Epithelial cell of esophagus (primary cell): ENCODE results near the gene BPI.

Experiments used
- DNase-seq: peaks from one replicate; pipeline ENCODE4 v3.0.0; 2010; ENCODE audit warnings: low read depth
- H3K4me3 ChIP-seq: 2 replicates; pipeline ENCODE4 v1.5.1; 2011; ENCODE audit warnings: mild to moderate bottlenecking, low read length, control low read depth
- TF ChIP-seq, protein P1 (sequence below): IDR thresholded peaks from 2 replicates; pipeline ENCODE4 v1.5.1; 2011; ENCODE audit warnings: low read depth, mild to moderate bottlenecking, low read length, control low read depth, inconsistent platforms; ENCODE audit not compliant: insufficient read depth; ENCODE audit errors: missing control alignments

Gene BPI

DNA sequence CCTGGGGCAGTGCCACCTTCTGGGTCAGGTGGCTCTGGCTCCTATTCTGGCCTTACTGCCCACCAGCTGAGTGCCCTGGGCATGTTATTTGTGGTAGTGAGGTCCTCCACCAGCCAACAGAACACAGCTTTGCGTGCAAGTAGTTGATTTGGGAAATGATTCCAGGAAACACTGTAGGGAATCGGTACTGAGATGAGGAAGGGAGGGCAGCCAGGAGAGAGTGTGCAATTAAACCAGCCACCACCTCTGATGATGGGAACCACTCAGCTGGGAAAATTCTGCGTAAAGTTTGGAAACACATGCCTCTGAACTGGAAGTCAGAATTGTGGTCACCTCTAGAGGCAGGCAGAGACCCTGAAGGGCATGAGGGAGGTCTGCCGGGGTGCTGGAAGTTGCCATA is 42.8 kb downstream of the BPI start:
- TF ChIP-seq, protein P1, sequence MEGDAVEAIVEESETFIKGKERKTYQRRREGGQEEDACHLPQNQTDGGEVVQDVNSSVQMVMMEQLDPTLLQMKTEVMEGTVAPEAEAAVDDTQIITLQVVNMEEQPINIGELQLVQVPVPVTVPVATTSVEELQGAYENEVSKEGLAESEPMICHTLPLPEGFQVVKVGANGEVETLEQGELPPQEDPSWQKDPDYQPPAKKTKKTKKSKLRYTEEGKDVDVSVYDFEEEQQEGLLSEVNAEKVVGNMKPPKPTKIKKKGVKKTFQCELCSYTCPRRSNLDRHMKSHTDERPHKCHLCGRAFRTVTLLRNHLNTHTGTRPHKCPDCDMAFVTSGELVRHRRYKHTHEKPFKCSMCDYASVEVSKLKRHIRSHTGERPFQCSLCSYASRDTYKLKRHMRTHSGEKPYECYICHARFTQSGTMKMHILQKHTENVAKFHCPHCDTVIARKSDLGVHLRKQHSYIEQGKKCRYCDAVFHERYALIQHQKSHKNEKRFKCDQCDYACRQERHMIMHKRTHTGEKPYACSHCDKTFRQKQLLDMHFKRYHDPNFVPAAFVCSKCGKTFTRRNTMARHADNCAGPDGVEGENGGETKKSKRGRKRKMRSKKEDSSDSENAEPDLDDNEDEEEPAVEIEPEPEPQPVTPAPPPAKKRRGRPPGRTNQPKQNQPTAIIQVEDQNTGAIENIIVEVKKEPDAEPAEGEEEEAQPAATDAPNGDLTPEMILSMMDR = no peak
- H3K4me3 ChIP-seq = no peak overlapping the region
- no peak for DNase-seq

DNA sequence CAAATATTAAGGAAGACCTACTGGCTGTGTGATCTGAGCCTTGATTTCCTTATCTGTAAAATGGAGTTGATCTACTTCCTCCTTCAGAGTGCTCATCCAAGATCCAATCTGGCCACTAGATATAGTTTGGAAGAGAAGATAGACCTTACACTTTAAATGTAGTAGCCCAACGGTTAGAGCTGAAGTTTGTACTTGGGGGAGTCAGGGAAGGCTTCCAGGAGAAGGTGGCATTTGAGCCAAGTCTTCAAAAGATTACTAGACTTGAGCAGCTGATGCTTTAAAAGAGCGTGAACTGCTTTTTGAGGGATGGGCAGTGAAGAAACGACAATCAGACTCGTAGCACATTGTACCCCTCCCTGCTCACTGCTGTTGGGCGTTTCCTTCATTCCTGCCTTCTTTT is 45.9 kb downstream of the BPI start:
- no peak for DNase-seq
- no peak overlapping the region for H3K4me3 ChIP-seq
- TF ChIP-seq, protein P1 = no peak

DNA sequence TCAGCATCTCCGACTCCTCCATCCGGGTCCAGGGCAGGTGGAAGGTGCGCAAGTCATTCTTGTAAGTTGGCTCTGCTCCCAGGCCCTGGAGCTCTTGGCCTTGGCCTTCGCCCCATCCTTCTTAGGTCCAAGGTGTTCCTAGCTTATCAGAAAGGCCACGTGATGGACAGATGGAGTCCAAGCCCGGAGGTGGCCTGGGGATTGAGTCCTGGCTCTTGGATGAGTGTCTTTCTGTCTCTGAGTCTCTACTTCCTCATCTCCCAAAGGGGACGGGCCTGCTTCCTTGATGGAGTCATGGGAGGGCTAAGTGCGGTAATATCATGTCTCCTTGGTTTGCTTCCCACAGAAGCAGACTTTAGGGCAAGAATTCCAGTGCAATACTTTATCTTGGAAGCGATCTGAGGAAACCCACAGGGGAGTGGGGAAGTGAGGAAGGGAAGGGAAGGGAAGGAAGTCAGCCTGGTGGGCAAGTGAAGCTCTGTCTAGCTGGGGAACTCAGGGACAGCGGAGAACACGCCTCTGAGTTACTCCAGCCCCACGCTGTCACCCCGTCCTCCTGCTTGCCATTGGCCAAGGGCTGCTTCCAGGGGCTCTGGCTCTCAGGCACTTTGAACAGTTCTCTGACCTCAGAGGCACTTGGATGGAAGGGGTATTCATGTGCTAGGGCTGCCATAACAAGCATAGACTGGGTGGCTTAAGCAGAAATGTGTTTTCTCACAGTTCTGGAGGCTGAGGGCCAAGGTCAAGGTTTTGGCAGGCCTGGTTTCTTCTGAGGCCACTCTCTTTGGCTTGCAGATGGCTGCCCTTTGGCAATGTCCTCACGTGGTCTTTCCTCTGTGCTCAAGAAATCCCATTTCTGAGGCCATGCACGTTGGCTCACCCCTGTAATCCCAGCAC is 47.2 kb downstream of the BPI start:
- no peak for DNase-seq
- no peak overlapping the region for H3K4me3 ChIP-seq
- TF ChIP-seq, protein P1 = no peak

DNA sequence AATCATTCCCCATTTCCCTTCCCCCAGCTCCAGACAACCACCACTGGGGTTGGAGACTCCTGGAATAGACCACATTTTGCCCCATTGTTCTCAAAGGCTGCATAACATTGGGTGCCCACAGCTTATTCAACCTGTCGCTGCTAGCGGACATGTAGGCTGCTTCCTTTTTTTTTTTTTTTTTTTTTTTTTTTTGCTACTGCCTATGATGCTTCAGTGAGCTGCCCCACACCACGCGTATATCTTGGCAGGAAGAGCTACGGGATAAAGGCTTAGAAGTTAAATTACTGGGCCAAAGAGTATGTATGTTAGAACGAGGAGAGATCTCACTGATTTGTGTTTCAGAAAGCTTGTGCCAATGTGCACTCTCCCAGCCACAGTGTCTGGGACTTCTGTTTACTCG is 49.4 kb downstream of the BPI start:
- DNase-seq = no peak
- TF ChIP-seq, protein P1 = no peak

DNA sequence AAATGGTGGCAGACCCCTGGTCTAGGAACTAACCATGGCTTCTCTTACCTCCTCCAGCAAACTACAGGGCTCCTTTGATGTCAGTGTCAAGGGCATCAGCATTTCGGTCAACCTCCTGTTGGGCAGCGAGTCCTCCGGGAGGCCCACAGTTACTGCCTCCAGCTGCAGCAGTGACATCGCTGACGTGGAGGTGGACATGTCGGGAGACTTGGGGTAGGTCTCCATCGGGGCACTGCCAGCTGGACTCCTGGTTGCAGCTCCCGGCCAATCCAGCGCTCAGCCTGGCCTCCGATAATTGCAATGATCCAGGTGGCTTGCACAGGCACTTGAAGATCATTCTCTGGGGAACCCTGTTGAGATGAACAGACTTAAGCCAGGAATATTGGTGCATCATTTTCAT is 50.3 kb downstream of the BPI start:
- no peak for DNase-seq
- TF ChIP-seq, protein P1 = no peak
- H3K4me3 ChIP-seq = no peak overlapping the region

More for the DNA sequence above, 49.4 kb downstream of the BPI start:
- no peak overlapping the region for H3K4me3 ChIP-seq

DNA sequence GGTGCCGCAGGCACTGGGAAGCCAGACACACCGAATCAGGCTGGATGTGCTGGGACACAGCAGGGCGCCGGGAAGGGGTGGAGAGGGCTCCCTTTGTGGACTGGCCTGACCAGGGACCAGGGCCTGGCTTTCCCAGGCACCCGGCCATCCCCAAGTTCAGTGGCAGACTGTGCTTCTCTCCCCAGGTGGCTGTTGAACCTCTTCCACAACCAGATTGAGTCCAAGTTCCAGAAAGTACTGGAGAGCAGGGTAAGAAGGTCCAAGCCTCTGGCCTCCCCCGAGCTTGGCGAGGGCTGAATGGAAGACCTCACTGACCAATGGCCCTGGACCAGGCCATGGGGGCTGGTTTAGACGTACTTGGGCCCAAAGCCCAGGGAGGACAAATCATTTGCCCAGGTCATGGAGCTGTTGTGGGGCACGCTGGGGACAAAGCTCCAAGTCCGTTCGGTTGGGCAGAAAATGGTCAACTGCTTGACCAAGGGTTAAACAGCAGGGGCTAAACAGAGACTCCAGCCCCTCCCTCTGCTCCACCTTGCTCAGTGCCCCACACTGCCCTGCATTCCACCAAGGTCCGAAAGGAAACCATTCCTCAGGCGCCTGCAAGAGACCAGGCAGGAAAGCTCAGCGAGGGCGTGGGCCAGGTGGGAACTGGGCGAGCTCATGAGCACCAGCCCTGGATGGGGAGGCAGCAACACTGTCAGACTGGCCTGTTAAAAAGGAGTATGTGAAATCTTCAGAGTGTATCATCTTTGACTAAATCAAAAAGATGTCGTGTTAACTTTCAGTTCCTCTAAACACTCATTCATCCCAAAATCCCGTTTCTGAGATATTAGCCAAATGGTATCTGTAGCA is 51.4 kb downstream of the BPI start:
- no peak for DNase-seq
- no peak overlapping the region for H3K4me3 ChIP-seq
- TF ChIP-seq, protein P1 = no peak
